Stimulated activated CD4-positive, alpha-beta T cell treated with anti-CD3 and anti-CD28 coated beads, Interleukin-12 subunit alpha, Interleukin-12 subunit beta, amount 100 ng/mL, for 24 hours (primary cell): ENCODE data around the gene KCTD13.
"Not testable (repeated sequence)": the region's sequence is repeated elsewhere in the genome, so short reads cannot be mapped to it uniquely, and the experiment has no call there.

Experiments
- DNase-seq, 2 experiments: peaks; one replicate each; pipeline ENCODE4 v3.0.0-alpha.2; 2020; ENCODE audit warnings: low read depth in 2 of 2

KCTD13 gene

DNA sequence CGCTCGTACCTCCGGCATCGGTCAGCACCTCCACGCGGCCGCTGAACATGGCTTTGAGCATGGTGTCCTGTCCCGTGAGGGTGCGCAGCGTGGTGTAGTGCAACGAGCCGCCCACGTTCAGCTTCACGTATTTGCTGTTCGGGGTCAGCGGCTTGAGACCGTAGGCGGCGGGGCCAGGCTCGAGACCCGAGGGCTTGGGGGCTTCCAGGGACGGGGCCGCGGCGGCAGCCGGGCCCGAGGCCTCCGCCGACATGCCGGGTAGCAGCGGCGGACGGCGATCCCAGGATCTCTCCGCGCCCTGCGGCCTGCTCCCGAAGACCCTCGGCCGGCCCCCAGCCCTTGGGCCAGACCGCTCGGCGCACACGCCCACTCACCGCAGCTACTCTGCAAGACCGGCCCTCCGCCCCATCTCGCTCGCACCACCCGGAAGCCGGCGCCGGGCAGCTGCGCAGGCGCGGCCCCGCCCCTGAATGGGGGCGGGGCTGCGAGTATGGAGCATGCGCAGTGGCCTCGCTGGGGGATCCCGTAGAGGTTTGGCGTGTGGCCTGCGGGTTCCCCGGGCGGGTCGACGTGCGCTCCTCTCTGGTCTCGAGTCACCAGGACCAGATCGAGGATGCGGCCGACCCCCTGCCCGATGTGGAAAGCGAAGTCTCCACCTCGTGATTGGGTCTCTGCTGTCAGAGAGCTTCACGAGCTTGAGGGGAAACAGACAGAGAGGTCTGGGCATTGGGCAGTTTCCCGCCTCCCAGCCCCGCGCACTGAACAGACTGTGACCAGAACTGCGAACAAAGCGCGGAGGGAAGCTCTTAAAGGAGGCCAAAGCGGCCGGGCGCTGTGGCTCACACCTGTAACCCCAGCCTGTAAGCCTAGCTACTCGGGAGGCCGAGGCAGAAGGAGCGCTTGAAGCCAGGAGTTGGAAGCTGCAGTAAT is at the start of gene KCTD13:
Gene KCTD13, minus strand, starts transcription at position 446 of the 930 bp plus-strand sequence. Its CDS starts 193 bp downstream, at position 253.
- peak; percentile 78 to 87 for DNase-seq

DNA sequence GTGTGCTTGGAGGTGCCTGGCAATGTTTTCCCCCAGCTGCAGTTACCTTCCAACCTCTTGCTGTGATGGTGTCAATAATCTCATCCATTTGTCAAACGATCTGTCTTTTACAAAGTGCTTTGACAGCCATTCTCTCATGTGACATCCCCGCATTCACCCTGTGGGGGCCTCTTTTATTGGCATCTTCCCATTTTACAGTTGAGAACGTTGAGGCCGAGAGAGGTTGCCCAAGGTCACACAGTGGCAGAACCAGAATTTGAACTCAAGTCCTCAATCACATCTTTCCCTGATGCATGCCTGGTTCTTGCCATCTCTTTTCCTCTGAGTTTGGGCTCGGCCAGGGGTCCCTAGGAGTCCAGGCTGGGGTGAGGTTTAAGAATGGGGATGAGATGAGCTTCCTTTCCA is 49.1 kb upstream of the KCTD13 start:
- DNase-seq: no peak

DNA sequence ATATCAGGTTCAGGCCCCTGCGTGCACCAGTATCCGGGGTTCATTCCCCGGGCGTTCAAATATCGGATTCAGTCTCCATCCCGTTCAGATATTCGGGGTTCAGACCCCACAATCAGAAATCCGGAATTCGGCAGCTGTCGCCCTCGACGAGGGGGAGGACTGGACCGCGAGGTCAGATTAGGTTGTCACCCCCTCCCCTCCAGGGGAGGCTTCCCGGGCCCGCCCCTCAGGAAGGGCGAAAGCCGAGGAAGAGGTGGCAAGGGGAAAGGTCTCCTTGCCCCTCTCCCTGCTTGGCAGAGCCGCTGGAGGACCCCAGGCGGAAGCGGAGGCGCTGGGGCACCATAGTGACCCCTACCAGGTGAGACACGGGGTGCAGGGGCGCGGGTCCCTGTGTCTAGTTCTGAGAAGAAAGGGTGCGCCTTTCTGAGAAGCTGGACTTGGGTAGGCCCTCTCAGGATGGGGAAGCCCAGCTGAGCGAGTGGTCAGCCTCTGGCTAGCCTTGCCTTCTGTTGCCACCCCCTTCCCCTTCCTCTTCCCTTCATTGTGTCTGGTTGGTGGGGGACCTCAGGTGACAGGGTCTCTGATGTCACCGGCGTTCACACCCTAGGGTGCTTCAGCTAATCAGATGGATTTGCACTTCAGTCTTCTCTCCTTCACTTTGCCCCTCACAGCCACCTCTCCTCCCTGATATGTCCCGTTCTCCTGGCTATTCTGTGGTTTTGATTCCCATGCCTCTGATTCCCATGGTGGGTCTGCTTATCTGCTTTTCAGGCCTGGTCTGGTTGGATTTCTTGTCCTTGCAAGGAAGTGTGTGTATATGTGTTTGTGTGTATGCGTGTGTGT is 48.5 kb upstream of the KCTD13 start:
- DNase-seq: no peak

DNA sequence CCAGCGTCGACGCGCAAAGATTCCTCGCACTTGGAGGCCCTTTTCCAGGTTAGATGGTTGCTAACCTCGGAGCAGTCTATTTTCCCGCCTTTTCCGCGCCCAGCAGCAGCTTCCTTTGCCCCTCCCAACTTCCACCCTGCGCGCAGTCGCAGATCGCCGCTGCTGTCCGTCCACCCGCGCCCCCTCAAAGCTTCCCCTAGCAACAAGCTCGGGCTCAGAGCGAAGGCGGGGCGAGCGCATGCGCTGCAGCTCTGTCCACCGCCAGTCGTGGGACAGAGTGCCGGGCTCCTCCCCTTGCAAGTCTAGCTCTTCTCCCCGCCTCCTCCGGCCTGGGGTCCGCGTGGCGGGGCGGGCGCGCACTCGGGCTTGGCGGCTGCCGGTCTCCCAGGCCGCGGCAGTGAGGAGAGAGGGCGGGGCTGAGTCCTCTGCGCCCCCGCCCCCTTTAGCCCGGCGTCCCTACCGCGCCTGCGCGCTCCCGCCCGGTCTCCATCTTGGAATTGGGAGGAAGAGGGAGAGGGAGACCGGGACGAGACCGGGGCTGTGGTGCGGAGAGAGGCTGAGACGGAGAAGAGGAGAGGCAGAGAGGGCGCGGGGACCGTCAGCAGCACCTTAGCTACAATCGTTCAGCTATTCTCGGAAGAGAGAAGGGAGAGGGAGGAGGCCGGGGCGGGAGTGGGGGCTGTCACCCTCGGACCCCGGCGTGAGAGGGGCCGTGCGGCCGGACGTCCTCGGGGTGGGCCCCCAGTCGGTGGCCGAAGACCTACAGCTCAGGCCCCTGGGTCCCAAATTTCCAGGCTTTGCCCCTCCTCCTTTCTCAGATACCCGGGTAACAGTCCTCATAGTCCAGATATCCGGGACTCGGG is 47.6 kb upstream of the KCTD13 start, which contains the start of gene TAOK2:
Gene TAOK2, plus strand, starts transcription at position 485 of the 863 bp plus-strand sequence. CDS start 3,905 bp downstream, outside the sequence.
- DNase-seq: peak; percentile 93 to 95

- no peak for DNase-seq
Observed at GRCh38 chr16:29972992-29973383, 47.0 kb upstream of the KCTD13 start.

DNA sequence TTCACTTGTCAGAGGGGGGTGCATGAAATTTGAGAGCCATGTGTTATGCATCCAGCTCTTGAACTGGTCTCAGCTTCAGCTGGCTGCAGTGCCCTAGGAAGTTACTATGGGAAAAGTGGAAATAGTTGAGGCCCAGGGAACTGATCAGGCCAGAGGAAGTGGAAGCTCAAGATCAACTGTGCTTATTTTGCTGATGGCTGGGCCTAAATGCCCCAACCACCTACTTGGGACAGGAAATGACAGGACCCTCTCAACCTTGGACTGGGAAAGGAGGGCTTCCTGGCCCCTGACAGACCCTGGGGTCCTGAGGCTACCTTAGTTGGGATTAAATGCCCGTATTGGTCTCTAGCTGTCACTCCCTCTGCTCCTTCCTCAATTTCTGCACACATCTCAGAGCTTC is 46.5 kb upstream of the KCTD13 start:
- no peak for DNase-seq

GRCh38 chr16:29971304-29971703 is 45.3 kb upstream of the KCTD13 start:
- DNase-seq: no peak

DNA sequence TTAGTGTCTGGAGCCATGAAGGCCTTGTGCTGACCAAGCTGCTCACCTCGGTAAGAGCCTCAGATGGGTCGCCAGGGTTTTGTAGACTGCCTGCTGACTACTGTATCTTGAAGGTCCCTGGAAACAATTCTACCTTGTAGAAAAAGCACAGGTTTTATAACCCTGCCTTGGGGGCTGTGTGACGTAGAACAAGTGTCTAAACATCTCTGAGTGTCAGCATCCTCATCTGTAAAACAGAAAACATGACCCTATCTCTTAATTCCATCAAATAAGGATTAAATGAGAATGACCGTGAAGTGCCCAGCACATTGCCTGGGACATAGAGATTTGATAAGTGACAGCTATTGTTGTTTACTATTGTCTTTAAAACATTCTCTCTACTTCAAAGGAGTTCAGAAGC is 42.2 kb upstream of the KCTD13 start:
- DNase-seq: no peak

DNA sequence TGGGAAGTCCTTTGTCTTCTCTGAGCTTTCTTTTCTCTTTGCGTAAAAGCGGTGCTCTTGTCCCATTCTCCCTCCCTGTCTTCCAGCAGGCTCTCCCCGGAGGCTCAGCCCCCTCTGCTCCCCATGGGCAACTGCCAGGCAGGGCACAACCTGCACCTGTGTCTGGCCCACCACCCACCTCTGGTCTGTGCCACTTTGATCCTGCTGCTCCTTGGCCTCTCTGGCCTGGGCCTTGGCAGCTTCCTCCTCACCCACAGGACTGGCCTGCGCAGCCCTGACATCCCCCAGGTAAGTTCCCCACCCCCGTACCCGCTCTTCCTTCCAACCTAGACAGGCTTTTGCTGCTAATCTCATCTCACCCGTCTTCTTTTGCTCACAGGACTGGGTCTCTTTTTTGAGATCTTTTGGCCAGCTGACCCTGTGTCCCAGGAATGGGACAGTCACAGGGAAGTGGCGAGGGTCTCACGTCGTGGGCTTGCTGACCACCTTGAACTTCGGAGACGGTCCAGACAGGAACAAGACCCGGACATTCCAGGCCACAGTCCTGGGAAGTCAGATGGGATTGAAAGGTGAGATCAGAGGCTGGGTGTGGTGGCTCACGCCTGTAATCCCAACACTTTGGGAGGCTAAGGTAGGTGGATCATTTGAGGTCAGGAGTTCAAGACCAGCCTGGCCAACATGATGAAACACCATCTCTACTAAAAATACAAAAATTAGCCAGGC is 37.2 kb upstream of the KCTD13 start:
- DNase-seq: no peak

GRCh38 chr16:29962344-29962994 is 36.4 kb upstream of the KCTD13 start:
- DNase-seq: no peak

- DNase-seq: peak; percentile 82 to 89
Observed at GRCh38 chr16:29961479-29962343, 35.7 kb upstream of the KCTD13 start, which contains the start of gene TMEM219. Gene TMEM219 (plus strand): TSS chr16:29962079. CDS start chr16:29963144, 1,065 bp downstream.

GRCh38 chr16:29961127-29961478 is 35.1 kb upstream of the KCTD13 start:
- no peak for DNase-seq

DNA sequence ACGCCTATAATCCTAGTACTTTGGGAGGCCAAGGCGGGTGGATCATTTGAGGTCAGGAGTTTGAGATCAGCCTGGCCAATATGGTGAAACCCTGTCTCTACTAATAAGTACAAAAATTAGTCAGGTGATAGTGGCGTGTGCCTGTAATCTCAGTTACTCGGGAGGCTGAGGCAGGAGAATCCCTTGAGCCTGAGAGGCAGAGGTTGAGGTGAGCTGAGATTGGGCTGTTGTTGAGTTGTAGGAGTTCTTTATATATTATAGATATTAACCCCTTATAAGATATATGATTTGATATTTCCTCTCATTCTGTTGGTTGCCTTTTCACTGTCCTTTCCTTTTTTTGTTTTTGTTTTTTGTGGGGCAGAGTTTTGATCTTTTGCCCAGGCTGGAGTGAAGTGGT is 33.8 kb upstream of the KCTD13 start:
- DNase-seq: not testable (repeated sequence)

- no peak for DNase-seq
Observed at GRCh38 chr16:29959293-29959692, 33.3 kb upstream of the KCTD13 start.

DNA sequence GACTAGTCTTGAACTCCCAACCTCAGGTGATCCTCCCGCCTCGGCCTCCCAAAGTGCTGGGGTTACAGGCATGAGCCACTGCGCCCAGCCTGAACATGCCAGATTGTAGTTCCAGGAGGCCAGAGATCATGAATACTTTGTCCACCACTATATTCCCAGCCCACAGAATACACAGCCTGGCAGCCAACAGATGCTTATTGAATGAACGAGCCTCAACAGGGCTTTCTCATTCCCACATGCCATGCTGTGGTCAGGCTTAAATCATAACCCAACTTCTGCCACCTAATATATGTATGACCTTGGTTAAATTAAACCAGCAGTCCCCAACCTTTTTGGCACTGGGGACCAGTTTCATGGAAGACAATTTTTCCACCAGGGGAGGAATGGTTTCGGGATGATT is 32.7 kb upstream of the KCTD13 start:
- no peak for DNase-seq

GRCh38 chr16:29951625-29952365 is 25.8 kb upstream of the KCTD13 start:
- no peak for DNase-seq

- no peak for DNase-seq
Observed at GRCh38 chr16:29950806-29951461, 24.9 kb upstream of the KCTD13 start.

GRCh38 chr16:29947897-29948296 is 21.9 kb upstream of the KCTD13 start:
- DNase-seq: no peak
